Neural progenitor cell (in vitro differentiated cells): ENCODE data around the gene TMEM47.

Experiments
- CTCF ChIP-seq: fragments of 200-600 bp; sonication (generic); IDR thresholded peaks from 2 replicates; pipeline ENCODE4 v1.5.1; 2017; ENCODE audit warnings: antibody characterized with exemption, mild to moderate bottlenecking
- EZH2 ChIP-seq: fragments of 200-600 bp; sonication (generic); IDR thresholded peaks from 2 replicates; pipeline ENCODE4 v1.6.1; 2017; ENCODE audit warnings: antibody characterized with exemption, mild to moderate bottlenecking, moderate library complexity

GRCh38 chrX:34638116-34638515 is 19.0 kb downstream of the TMEM47 start:
- peak; percentile 72 for TF ChIP-seq CTCF
- TF ChIP-seq EZH2 = no peak
